ENCODE measurements around the gene GABRA5.
A peak's percentile ranks its signal among the peaks of the same experiment; 100 is the strongest.

Gene GABRA5

DNA sequence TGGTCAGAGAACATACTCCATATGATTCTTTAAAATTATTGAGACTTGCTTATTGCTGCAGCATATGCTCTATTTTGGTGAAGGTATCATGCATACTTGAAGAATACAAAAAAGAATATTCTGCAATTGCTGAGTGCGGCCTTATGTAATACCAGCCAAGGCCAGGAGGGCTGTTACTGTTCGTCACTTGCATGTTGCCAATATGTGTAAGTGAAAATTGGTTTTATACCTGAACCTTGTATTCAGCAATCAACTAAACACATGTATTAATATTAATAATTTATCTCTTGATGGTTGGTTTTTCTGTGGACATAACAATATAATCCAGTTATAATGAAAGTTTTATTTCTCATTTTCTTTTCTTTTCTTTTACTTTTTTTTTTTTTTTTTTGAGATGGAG is 13.9 kb upstream of the GABRA5 start:
- no peak overlapping the region for H3K9ac ChIP-seq (ENCODE audit: low read length in 2 of 2)
- no peak overlapping the region for H3K4me3 ChIP-seq (ENCODE audit: low read length in 2 of 2)
- no peaks in the 10 kb centered on the region for H3K27me3 ChIP-seq (ENCODE audit: control insufficient read depth in 1 of 2, insufficient read depth in 2 of 2, low read length in 2 of 2)
- no peak overlapping the region for H3K27ac ChIP-seq (ENCODE audit: low read length)
- H3K4me1 ChIP-seq (ENCODE audit: control insufficient read depth, insufficient read depth, low read length), result no peaks in the 10 kb centered on the region
- H3K36me3 ChIP-seq (ENCODE audit: control insufficient read depth in 2 of 2, insufficient read depth in 2 of 2, low read length in 2 of 2), result no peaks in the 10 kb centered on the region
- H3K9me3 ChIP-seq (ENCODE audit: control insufficient read depth in 2 of 2, low read length in 2 of 2), result no peaks in the 10 kb centered on the region

- no peak overlapping the region for H3K27ac ChIP-seq (ENCODE audit: low read length)
- H3K9me3 ChIP-seq (ENCODE audit: control insufficient read depth in 2 of 2, low read length in 2 of 2), result no peaks in the 10 kb centered on the region
- H3K9ac ChIP-seq (ENCODE audit: low read length in 2 of 2), result no peak overlapping the region
- no peaks in the 10 kb centered on the region for H3K27me3 ChIP-seq (ENCODE audit: control insufficient read depth in 1 of 2, insufficient read depth in 2 of 2, low read length in 2 of 2)
- no peak overlapping the region for H3K4me3 ChIP-seq (ENCODE audit: low read length in 2 of 2)
- no peaks in the 10 kb centered on the region for H3K4me1 ChIP-seq (ENCODE audit: control insufficient read depth, insufficient read depth, low read length)
- no peaks in the 10 kb centered on the region for H3K36me3 ChIP-seq (ENCODE audit: control insufficient read depth in 2 of 2, insufficient read depth in 2 of 2, low read length in 2 of 2)
These were observed 12.4 kb upstream of the GABRA5 start for GRCh38 chr15:26854435-26854834.

GRCh38 chr15:26864664-26865191 is 2.1 kb upstream of the GABRA5 start:
- H3K9ac ChIP-seq (ENCODE audit: low read length in 2 of 2), result no peak overlapping the region

DNA sequence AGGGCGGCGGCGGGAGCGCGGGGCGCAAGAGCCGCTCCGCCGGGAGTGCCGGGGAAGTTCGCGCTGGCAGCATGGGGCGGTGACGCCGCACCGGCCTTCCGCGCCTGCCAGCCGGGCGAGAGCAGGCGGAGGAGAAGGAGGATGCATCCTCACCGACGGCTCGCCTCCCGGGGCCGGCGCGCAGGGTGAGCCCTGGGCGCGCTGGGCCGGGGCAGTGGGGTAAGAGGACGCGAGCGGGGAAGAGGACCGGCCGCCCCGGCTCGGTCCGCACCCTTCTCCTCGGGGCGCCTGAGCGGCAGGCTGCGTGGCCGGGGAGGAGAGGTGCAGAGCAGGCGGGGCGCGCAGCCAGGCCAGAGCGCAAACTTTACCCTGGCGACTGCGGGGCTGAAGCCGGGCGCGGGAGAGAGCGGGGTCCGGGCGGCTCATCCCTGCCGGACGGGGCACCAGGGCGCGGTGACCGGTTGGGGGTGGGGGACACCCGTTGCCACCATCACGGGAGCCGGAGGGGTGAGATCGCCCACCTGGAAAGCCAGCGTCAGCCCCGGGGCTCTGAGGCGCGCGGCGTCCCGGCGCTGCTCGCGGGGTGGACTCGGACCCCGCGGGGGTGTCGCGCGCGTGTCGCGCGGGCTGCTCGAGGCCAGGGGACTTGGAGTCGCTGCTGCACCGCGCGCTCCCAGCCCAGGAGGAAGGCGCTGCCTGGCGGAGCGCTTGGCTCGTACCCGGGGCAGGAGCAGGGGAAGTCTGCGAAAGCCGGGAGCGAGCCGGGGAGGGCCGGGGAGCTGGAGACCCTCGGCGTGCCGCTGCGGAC is 542 bp downstream of the GABRA5 start:
- Histone ChIP-seq H3K4me1 (ENCODE audit: control insufficient read depth, insufficient read depth, low read length) (peaks cover 14% of the 10 kb centered on the region), H3K36me3 (ENCODE audit: control insufficient read depth in 2 of 2, insufficient read depth in 2 of 2, low read length in 2 of 2) (no peaks in the 10 kb centered on the region), H3K27ac (ENCODE audit: low read length) (no peak overlapping the region), H3K4me3 (ENCODE audit: low read length in 2 of 2) (peak overlapping the region in 1 of 2 donors; percentile 49), H3K9ac (ENCODE audit: low read length in 2 of 2) (no peak overlapping the region), H3K27me3 (ENCODE audit: control insufficient read depth in 1 of 2, insufficient read depth in 2 of 2, low read length in 2 of 2) (peaks cover 17 to 26% of the 10 kb centered on the region in 2 donors), H3K9me3 (ENCODE audit: control insufficient read depth in 2 of 2, low read length in 2 of 2) (no peaks in the 10 kb centered on the region)

More at GRCh38 chr15:26864664-26865191, 2.1 kb upstream of the GABRA5 start:
- H3K9me3 ChIP-seq (ENCODE audit: control insufficient read depth in 2 of 2, low read length in 2 of 2), result no peaks in the 10 kb centered on the region
- no peaks in the 10 kb centered on the region for H3K36me3 ChIP-seq (ENCODE audit: control insufficient read depth in 2 of 2, insufficient read depth in 2 of 2, low read length in 2 of 2)
- H3K4me3 ChIP-seq (ENCODE audit: low read length in 2 of 2), result no peak overlapping the region
- peaks cover 14% of the 10 kb centered on the region for H3K4me1 ChIP-seq (ENCODE audit: control insufficient read depth, insufficient read depth, low read length)
- no peak overlapping the region for H3K27ac ChIP-seq (ENCODE audit: low read length)
- H3K27me3 ChIP-seq (ENCODE audit: control insufficient read depth in 1 of 2, insufficient read depth in 2 of 2, low read length in 2 of 2), result peaks cover 17 to 26% of the 10 kb centered on the region in 2 donors

- no peaks in the 10 kb centered on the region for H3K36me3 ChIP-seq (ENCODE audit: control insufficient read depth in 2 of 2, insufficient read depth in 2 of 2, low read length in 2 of 2)
- peak overlapping the region in 1 of 2 donors; percentile 49 for H3K4me3 ChIP-seq (ENCODE audit: low read length in 2 of 2)
- no peak overlapping the region for H3K27ac ChIP-seq (ENCODE audit: low read length)
- H3K9me3 ChIP-seq (ENCODE audit: control insufficient read depth in 2 of 2, low read length in 2 of 2), result no peaks in the 10 kb centered on the region
- H3K4me1 ChIP-seq (ENCODE audit: control insufficient read depth, insufficient read depth, low read length), result peaks cover 14% of the 10 kb centered on the region
- peaks cover 17 to 26% of the 10 kb centered on the region in 2 donors for H3K27me3 ChIP-seq (ENCODE audit: control insufficient read depth in 1 of 2, insufficient read depth in 2 of 2, low read length in 2 of 2)
- H3K9ac ChIP-seq (ENCODE audit: low read length in 2 of 2), result no peak overlapping the region
These were observed 1.3 kb downstream of the GABRA5 start for GRCh38 chr15:26868029-26868685.

DNA sequence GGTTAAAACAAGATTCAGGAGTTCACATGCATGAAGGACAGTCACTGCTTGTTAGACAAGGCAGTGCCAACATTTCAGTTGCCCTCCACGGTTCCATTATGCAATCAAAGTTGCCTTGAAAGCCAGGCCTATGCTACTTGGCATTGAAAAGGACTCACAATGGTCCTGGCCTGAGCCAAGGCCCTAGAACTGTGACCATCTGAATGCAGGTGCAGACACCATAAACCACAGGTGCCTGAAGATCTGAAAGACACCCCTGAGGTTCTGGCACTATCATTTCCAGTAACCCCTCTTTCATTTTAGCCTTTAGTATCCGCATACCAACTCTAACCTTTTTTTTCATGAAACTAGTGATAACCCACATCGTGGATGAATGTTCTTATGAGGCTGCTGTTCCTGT is 2.8 kb downstream of the GABRA5 start:
- Histone ChIP-seq H3K9ac (ENCODE audit: low read length in 2 of 2) (no peak overlapping the region), H3K27me3 (ENCODE audit: control insufficient read depth in 1 of 2, insufficient read depth in 2 of 2, low read length in 2 of 2) (peaks cover 17 to 26% of the 10 kb centered on the region in 2 donors), H3K4me1 (ENCODE audit: control insufficient read depth, insufficient read depth, low read length) (peaks cover 15% of the 10 kb centered on the region), H3K27ac (ENCODE audit: low read length) (no peak overlapping the region), H3K9me3 (ENCODE audit: control insufficient read depth in 2 of 2, low read length in 2 of 2) (no peaks in the 10 kb centered on the region), H3K36me3 (ENCODE audit: control insufficient read depth in 2 of 2, insufficient read depth in 2 of 2, low read length in 2 of 2) (no peaks in the 10 kb centered on the region), H3K4me3 (ENCODE audit: low read length in 2 of 2) (no peak overlapping the region)

DNA sequence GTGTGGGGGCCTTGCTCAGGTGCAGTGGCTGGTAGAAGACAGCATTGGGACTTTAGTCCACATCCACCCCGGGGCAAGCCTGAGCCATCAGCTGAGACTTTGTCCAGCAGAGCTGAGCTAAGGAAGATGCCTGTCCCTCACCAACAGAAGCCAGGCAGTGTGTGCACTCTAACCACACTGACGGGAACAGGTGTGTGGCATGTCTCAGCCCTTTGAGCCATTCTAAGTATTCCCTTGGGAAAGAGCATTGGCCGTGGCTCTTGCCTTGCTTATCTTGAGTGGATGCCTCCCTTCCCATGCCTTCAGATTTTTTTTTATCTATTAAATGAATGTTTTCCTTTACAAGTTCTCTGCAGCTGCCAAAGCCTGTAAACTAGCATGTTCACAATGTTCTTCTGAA is 3.5 kb downstream of the GABRA5 start:
- H3K4me1 ChIP-seq (ENCODE audit: control insufficient read depth, insufficient read depth, low read length), result peaks cover 14% of the 10 kb centered on the region
- no peak overlapping the region for H3K4me3 ChIP-seq (ENCODE audit: low read length in 2 of 2)
- no peak overlapping the region for H3K9ac ChIP-seq (ENCODE audit: low read length in 2 of 2)
- no peak overlapping the region for H3K27ac ChIP-seq (ENCODE audit: low read length)
- peaks cover 19 to 26% of the 10 kb centered on the region in 2 donors for H3K27me3 ChIP-seq (ENCODE audit: control insufficient read depth in 1 of 2, insufficient read depth in 2 of 2, low read length in 2 of 2)
- H3K36me3 ChIP-seq (ENCODE audit: control insufficient read depth in 2 of 2, insufficient read depth in 2 of 2, low read length in 2 of 2), result no peaks in the 10 kb centered on the region
- H3K9me3 ChIP-seq (ENCODE audit: control insufficient read depth in 2 of 2, low read length in 2 of 2), result no peaks in the 10 kb centered on the region

DNA sequence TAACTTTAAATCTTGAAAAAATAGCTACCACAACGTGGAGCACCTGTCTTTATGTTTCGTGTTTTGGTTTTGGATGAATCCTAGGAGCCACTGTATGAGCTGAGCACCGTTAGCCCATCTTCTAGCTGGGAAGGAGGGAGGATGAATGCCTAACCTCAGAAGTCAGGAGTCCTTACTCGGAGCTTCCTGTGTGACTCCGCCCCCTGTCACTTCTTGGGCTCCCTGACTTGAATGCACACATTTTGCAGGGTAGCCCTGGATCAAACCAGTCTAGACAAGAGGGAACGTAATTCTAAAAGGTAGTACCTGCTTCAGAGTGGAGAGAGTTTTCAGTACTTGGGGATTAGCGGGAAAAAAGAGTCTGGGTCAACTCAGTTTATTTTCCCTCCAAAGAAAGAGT is 5.3 kb downstream of the GABRA5 start:
- H3K4me3 ChIP-seq (ENCODE audit: low read length in 2 of 2), result no peak overlapping the region

GRCh38 chr15:26873846-26874245 is 7.0 kb downstream of the GABRA5 start:
- H3K4me1 ChIP-seq (ENCODE audit: control insufficient read depth, insufficient read depth, low read length), result peaks cover 3% of the 10 kb centered on the region

More for the DNA sequence above, 5.3 kb downstream of the GABRA5 start:
- H3K4me1 ChIP-seq (ENCODE audit: control insufficient read depth, insufficient read depth, low read length), result peaks cover 13% of the 10 kb centered on the region
- H3K9ac ChIP-seq (ENCODE audit: low read length in 2 of 2), result no peak overlapping the region
- H3K9me3 ChIP-seq (ENCODE audit: control insufficient read depth in 2 of 2, low read length in 2 of 2), result no peaks in the 10 kb centered on the region
- H3K27ac ChIP-seq (ENCODE audit: low read length), result no peak overlapping the region
- H3K36me3 ChIP-seq (ENCODE audit: control insufficient read depth in 2 of 2, insufficient read depth in 2 of 2, low read length in 2 of 2), result no peaks in the 10 kb centered on the region
- peaks cover 13 to 18% of the 10 kb centered on the region in 2 donors for H3K27me3 ChIP-seq (ENCODE audit: control insufficient read depth in 1 of 2, insufficient read depth in 2 of 2, low read length in 2 of 2)

DNA sequence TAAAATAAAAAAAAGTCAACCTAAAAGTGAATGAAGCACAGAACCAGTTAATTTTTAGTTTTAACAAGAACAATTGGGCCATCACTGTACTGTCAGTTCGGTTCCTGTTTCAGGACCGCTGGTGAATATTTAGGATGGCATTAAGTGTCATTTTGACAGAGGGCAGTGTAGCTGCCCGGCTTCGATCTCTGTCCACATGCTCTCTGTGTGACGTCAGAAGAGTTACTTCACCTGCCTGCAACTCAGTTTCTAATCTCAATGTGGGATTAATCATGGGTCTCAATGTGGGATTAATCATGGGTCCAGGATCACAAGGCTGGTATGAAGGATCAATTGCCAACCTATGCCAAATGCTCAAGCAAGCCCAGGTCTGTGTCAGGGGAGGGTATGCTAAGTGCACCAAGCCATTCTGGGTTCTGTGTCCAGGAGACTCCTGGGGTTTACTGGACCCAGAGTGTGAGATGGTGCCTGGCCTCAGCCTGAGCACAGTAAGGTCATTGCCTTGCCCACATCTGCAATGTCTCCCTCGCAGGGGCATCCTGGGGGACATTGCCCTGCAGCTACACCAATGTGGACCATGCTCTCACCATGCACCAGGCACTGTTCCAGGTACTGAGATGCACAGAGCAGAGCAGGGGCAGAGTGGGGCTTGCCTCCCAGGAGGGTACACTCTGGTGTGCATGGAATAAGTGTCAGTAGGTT is 8.1 kb downstream of the GABRA5 start:
- Histone ChIP-seq H3K27ac (ENCODE audit: low read length) (no peak overlapping the region), H3K9me3 (ENCODE audit: control insufficient read depth in 2 of 2, low read length in 2 of 2) (no peaks in the 10 kb centered on the region), H3K4me1 (ENCODE audit: control insufficient read depth, insufficient read depth, low read length) (peaks cover 3% of the 10 kb centered on the region), H3K36me3 (ENCODE audit: control insufficient read depth in 2 of 2, insufficient read depth in 2 of 2, low read length in 2 of 2) (no peaks in the 10 kb centered on the region), H3K9ac (ENCODE audit: low read length in 2 of 2) (no peak overlapping the region), H3K27me3 (ENCODE audit: control insufficient read depth in 1 of 2, insufficient read depth in 2 of 2, low read length in 2 of 2) (peaks cover 0 to 8% of the 10 kb centered on the region in 2 donors), H3K4me3 (ENCODE audit: low read length in 2 of 2) (no peak overlapping the region)

More at GRCh38 chr15:26873846-26874245, 7.0 kb downstream of the GABRA5 start:
- no peaks in the 10 kb centered on the region for H3K9me3 ChIP-seq (ENCODE audit: control insufficient read depth in 2 of 2, low read length in 2 of 2)
- no peak overlapping the region for H3K27ac ChIP-seq (ENCODE audit: low read length)
- no peaks in the 10 kb centered on the region for H3K36me3 ChIP-seq (ENCODE audit: control insufficient read depth in 2 of 2, insufficient read depth in 2 of 2, low read length in 2 of 2)
- peaks cover 6 to 12% of the 10 kb centered on the region in 2 donors for H3K27me3 ChIP-seq (ENCODE audit: control insufficient read depth in 1 of 2, insufficient read depth in 2 of 2, low read length in 2 of 2)
- H3K9ac ChIP-seq (ENCODE audit: low read length in 2 of 2), result no peak overlapping the region
- no peak overlapping the region for H3K4me3 ChIP-seq (ENCODE audit: low read length in 2 of 2)
